AG04450 (cell line): Measurements from ENCODE around the gene ZCCHC7. TPM values are rescaled to one million over a fixed set of nuclear protein-coding genes. Genes with fewer than 3 reads are reported as not detected.

ENCODE experiments used
- CTCF ChIA-PET: fragments of 300-600, 350-600 bp; formaldehyde crosslinking; extraction: SDS; loops from one replicate; lab custom pipeline; 2022; ENCODE audit warnings: antibody characterized with exemption, inconsistent platforms; lab: Charles Lee
- POLR2A ChIA-PET: fragments of 350-600 bp; formaldehyde crosslinking; extraction: SDS; loops from one replicate; lab custom pipeline; 2021; ENCODE audit warnings: antibody characterized with exemption, inconsistent platforms; lab: Yijun Ruan, JAX
- DNase-seq: peaks from one replicate; pipeline ENCODE4 v3.0.0-alpha.2; 2011; ENCODE audit warnings: low read depth, low spot score
- H3K27ac ChIP-seq: one replicate; pipeline ENCODE4 v1.5.1; 2012; ENCODE audit warnings: low read depth, low read length, control low read depth
- H3K27me3 ChIP-seq: one replicate; pipeline ENCODE4 v1.6.0; 2012; ENCODE audit warnings: low read length; ENCODE audit not compliant: control insufficient read depth, insufficient read depth
- H3K4me3 ChIP-seq: 2 replicates; pipeline ENCODE4 v1.5.1; 2011; ENCODE audit warnings: mild to moderate bottlenecking, low read depth, low read length, control low read depth
- H3K9me3 ChIP-seq: 2 replicates; pipeline ENCODE4 v1.5.1; 2012; ENCODE audit warnings: low read length; ENCODE audit not compliant: control insufficient read depth, insufficient read depth
- CTCF ChIP-seq: IDR thresholded peaks from 2 replicates; pipeline ENCODE4 v1.5.1; 2011; ENCODE audit warnings: low read depth, low read length, control low read depth, inconsistent platforms
- polyA plus RNA-seq: library from polyadenylated mRNA; depleted of rRNA; stranded (reverse); fragments of >200 nt; gene quantifications from 2 replicates; pipeline ENCODE4 v1.2.3, GENCODE V29; 2011

ZCCHC7 gene
- polyA plus RNA-seq, 1 experiment: 21.6 TPM

GRCh38 chr9:37221489-37222106, 101.2 kb downstream of the ZCCHC7 start:
- H3K9me3 ChIP-seq: no peaks in the 10 kb centered on the region
- H3K4me3 ChIP-seq: no peak overlapping the region
- POLR2A ChIA-PET: no interaction called here
- CTCF ChIA-PET: interaction anchor here (0.6 kb wide), 1 partner anchor 846 kb away, joined by 3 read pairs; no protein-coding TSS in a partner anchor
- H3K27ac ChIP-seq: no peak overlapping the region
- no peaks in the 10 kb centered on the region for H3K27me3 ChIP-seq
- no peak for DNase-seq
- no peak for TF ChIP-seq CTCF

GRCh38 chr9:37229455-37229854, 109.1 kb downstream of the ZCCHC7 start:
- no peaks in the 10 kb centered on the region for H3K9me3 ChIP-seq
- H3K27me3 ChIP-seq: no peaks in the 10 kb centered on the region
- no peak overlapping the region for H3K27ac ChIP-seq
- no peak for DNase-seq
- CTCF ChIA-PET: interaction anchor here (0.6 kb wide), 1 partner anchor 147 kb away, joined by 4 read pairs; no protein-coding TSS in a partner anchor
- POLR2A ChIA-PET: no interaction called here
- TF ChIP-seq CTCF: no peak
- no peak overlapping the region for H3K4me3 ChIP-seq

- H3K27me3 ChIP-seq: no peaks in the 10 kb centered on the region
- no peak for DNase-seq
- H3K27ac ChIP-seq: no peak overlapping the region
- no peak overlapping the region for H3K4me3 ChIP-seq
- CTCF ChIA-PET: interaction anchor here (0.6 kb wide), 1 partner anchor 147 kb away, joined by 4 read pairs; no protein-coding TSS in a partner anchor
- H3K9me3 ChIP-seq: no peaks in the 10 kb centered on the region
- POLR2A ChIA-PET: no interaction called here
- TF ChIP-seq CTCF: no peak
Measured at GRCh38 chr9:37229882-37230482, 109.6 kb downstream of the ZCCHC7 start.

- POLR2A ChIA-PET: no interaction called here
Measured at GRCh38 chr9:37236822-37237221, 116.4 kb downstream of the ZCCHC7 start.

More at GRCh38 chr9:37236822-37237221, 116.4 kb downstream of the ZCCHC7 start:
- TF ChIP-seq CTCF: no peak
- Histone ChIP-seq H3K27ac (no peak overlapping the region), H3K4me3 (no peak overlapping the region), H3K27me3 (no peaks in the 10 kb centered on the region), H3K9me3 (no peaks in the 10 kb centered on the region)
- no peak for DNase-seq
- CTCF ChIA-PET: no interaction called here
